PC-9 (cell line): ENCODE data around the gene ABCB6.

ENCODE experiments used
- EZH2 ChIP-seq: fragments of 200-600 bp; sonication (generic); IDR thresholded peaks from 2 replicates; pipeline ENCODE4 v1.8.0; 2017; ENCODE audit warnings: antibody characterized with exemption, low read depth
- TF ChIP-seq, protein P1 (sequence below): fragments of 200-600 bp; sonication (generic); conservative IDR thresholded peaks from 2 replicates; pipeline ENCODE4 v1.6.1; 2017; ENCODE audit warnings: mixed run types, antibody characterized with exemption, mild to moderate bottlenecking, moderate library complexity

DNA sequence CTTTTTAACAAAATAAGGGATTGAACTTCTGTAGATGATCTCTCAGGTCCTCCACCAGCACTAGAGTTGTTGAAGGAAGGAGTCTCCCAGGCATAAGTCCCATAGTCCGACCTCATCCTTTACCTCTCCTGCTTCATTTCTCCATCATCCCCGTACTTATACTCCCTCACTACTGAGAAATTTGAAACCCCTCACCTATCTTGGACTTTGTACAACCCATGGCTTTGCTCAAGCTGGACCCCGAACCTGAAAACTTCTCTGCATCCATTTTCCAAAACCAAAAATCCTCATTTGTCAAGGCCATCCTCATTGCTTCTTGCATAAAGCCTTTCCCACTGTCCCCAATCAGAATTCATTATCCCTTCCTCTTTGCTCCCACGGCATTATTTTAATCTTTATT is 57.7 kb downstream of the ABCB6 start:
- TF ChIP-seq, protein P1, sequence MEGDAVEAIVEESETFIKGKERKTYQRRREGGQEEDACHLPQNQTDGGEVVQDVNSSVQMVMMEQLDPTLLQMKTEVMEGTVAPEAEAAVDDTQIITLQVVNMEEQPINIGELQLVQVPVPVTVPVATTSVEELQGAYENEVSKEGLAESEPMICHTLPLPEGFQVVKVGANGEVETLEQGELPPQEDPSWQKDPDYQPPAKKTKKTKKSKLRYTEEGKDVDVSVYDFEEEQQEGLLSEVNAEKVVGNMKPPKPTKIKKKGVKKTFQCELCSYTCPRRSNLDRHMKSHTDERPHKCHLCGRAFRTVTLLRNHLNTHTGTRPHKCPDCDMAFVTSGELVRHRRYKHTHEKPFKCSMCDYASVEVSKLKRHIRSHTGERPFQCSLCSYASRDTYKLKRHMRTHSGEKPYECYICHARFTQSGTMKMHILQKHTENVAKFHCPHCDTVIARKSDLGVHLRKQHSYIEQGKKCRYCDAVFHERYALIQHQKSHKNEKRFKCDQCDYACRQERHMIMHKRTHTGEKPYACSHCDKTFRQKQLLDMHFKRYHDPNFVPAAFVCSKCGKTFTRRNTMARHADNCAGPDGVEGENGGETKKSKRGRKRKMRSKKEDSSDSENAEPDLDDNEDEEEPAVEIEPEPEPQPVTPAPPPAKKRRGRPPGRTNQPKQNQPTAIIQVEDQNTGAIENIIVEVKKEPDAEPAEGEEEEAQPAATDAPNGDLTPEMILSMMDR = no peak
- TF ChIP-seq EZH2 = no peak
